HUES6 (cell line): ENCODE data around the gene CDKAL1.

ENCODE experiments used
- H3K27ac ChIP-seq: 2 replicates; pipeline ENCODE4 v1.7.0; 2013; ENCODE audit warnings: low read depth, mild to moderate bottlenecking, low read length, inconsistent platforms
- H3K27me3 ChIP-seq: 2 replicates; pipeline ENCODE4 v1.6.1; 2013; ENCODE audit warnings: low read length; ENCODE audit not compliant: control insufficient read depth, insufficient read depth
- H3K36me3 ChIP-seq: 2 replicates; pipeline ENCODE4 v1.6.1; 2013; ENCODE audit warnings: low read length; ENCODE audit not compliant: control insufficient read depth, insufficient read depth
- H3K4me1 ChIP-seq: 2 replicates; pipeline ENCODE4 v1.6.1; 2013; ENCODE audit warnings: low read length; ENCODE audit not compliant: control insufficient read depth, insufficient read depth
- H3K4me3 ChIP-seq: 2 replicates; pipeline ENCODE4 v1.5.1; 2013; ENCODE audit warnings: low read depth, low read length
- H3K9ac ChIP-seq: one replicate; pipeline ENCODE4 v1.6.1; 2013; ENCODE audit warnings: mild to moderate bottlenecking, low read length
- H3K9me3 ChIP-seq: 2 replicates; pipeline ENCODE4 v1.6.1; 2013; ENCODE audit warnings: low read depth, low read length; ENCODE audit not compliant: control insufficient read depth, insufficient read depth

The CDKAL1 gene

GRCh38 chr6:20572940-20573339 is 38.7 kb downstream of the CDKAL1 start:
- H3K9me3 ChIP-seq: no peaks in the 10 kb centered on the region
- no peaks in the 10 kb centered on the region for H3K27me3 ChIP-seq
- H3K4me3 ChIP-seq: no peak overlapping the region
- H3K36me3 ChIP-seq: no peaks in the 10 kb centered on the region
- H3K4me1 ChIP-seq: peaks cover 5% of the 10 kb centered on the region; the same call in 1 of the 2 replicates
- no peak overlapping the region for H3K27ac ChIP-seq
- no peak overlapping the region for H3K9ac ChIP-seq

DNA sequence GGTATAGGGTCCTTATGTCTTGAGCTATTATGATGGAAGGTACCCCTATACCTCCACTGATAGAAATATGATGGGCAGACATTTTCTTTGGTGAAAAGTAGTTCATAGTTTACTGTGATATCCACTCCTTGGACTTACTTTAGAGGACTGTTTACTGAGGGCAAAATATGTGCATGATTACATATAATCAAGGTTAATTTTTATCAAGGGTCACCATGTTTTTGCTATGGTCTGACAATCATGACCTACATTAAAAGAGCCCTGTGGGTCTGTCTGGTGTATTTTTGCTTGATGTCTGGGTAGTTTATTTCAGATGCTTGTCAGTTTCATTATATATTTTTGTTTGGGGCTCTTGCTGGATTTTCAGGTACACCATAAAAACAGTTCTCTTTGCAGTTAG is 40.1 kb downstream of the CDKAL1 start:
- no peak overlapping the region for H3K27ac ChIP-seq
- H3K4me3 ChIP-seq: no peak overlapping the region
- H3K9ac ChIP-seq: no peak overlapping the region
- no peaks in the 10 kb centered on the region for H3K27me3 ChIP-seq
- H3K9me3 ChIP-seq: no peaks in the 10 kb centered on the region
- peaks cover 5% of the 10 kb centered on the region; the same call in 1 of the 2 replicates for H3K4me1 ChIP-seq
- no peaks in the 10 kb centered on the region for H3K36me3 ChIP-seq

- Histone ChIP-seq H3K27me3 (no peaks in the 10 kb centered on the region), H3K9me3 (no peaks in the 10 kb centered on the region), H3K27ac (no peak overlapping the region), H3K9ac (no peak overlapping the region), H3K4me1 (peaks cover 5% of the 10 kb centered on the region; the same call in 1 of the 2 replicates), H3K4me3 (no peak overlapping the region), H3K36me3 (no peaks in the 10 kb centered on the region)
Measured at GRCh38 chr6:20575125-20575524, 40.9 kb downstream of the CDKAL1 start.

GRCh38 chr6:20575704-20576451 is 41.6 kb downstream of the CDKAL1 start:
- H3K9ac ChIP-seq: no peak overlapping the region
- peaks cover 5% of the 10 kb centered on the region; the same call in 1 of the 2 replicates for H3K4me1 ChIP-seq
- H3K27me3 ChIP-seq: no peaks in the 10 kb centered on the region
- no peak overlapping the region for H3K27ac ChIP-seq
- no peaks in the 10 kb centered on the region for H3K36me3 ChIP-seq
- no peak overlapping the region for H3K4me3 ChIP-seq
- no peaks in the 10 kb centered on the region for H3K9me3 ChIP-seq

DNA sequence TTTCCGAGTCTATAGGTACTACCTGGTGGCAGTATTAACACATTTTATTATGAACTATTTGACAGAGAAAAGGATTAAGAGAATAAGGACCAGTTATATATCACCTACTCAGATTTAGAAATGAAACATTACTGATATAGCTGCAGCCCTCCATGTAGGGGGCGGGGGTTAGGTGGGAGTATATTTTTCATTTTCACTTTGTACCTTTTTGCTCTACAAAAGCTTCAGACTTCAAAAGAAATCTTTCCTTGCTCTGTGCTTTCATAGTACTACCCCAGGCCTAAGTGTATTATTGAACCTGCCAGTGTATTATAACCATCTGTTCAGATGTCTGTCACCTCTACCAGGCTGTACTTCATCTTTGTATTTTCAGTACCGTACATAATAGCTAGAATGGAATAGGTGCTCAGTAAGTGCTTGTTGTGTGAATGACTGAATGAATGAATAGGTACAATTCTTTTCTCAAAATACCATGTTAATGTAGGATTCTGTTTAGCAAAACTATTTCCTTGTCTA is 43.0 kb downstream of the CDKAL1 start:
- Histone ChIP-seq H3K27me3 (no peaks in the 10 kb centered on the region), H3K9me3 (no peaks in the 10 kb centered on the region), H3K9ac (no peak overlapping the region), H3K36me3 (no peaks in the 10 kb centered on the region), H3K4me3 (no peak overlapping the region), H3K4me1 (peaks cover 3% of the 10 kb centered on the region; the same call in 1 of the 2 replicates), H3K27ac (no peak overlapping the region)

DNA sequence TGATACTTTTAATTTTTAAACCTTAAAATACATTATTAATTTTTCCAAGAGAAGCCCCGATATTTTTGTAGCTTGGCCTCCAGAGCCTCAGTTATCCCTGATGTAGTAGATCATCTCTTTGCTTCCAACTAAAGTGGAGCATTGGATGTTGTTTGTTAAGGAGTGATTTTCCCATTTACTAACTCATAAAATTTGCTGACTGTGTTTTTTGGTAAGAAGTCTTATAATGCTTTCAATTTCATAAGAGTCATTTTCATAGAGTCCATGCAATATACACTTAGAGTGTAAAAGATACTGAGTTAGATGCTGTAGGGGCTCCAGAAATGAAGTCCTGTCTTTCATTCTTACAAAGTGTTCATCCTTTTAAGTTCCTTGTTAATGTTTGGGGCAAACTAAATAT is 46.8 kb downstream of the CDKAL1 start:
- Histone ChIP-seq H3K4me1 (peaks cover 24% of the 10 kb centered on the region), H3K27ac (no peak overlapping the region), H3K36me3 (no peaks in the 10 kb centered on the region), H3K4me3 (no peak overlapping the region), H3K27me3 (no peaks in the 10 kb centered on the region), H3K9ac (no peak overlapping the region), H3K9me3 (no peaks in the 10 kb centered on the region)

- H3K27ac ChIP-seq: no peak overlapping the region; the same call in 1 of the 2 replicates
- no peaks in the 10 kb centered on the region for H3K9me3 ChIP-seq
- no peak overlapping the region for H3K9ac ChIP-seq
Measured at GRCh38 chr6:20582586-20583443, 48.6 kb downstream of the CDKAL1 start.

DNA sequence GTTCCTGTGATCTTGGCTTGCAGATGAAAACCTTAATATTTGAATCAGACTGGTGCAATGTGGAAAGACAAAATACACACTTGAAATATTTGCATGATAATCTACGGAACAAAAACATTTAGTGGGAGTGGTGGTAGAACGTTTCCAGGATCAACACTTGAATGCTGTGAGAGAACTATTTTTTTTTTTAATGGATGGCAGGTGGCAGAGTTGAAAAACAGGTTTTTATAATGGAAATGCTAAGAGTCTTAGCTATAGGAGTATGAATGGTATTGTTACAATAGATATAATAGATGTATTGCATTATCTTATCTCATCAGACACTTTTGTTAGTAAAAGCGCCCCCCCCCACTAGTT is 49.2 kb downstream of the CDKAL1 start:
- H3K4me1 ChIP-seq: peaks cover 24% of the 10 kb centered on the region
- H3K9ac ChIP-seq: no peak overlapping the region
- no peaks in the 10 kb centered on the region for H3K9me3 ChIP-seq
- no peak overlapping the region for H3K4me3 ChIP-seq
- H3K27me3 ChIP-seq: no peaks in the 10 kb centered on the region
- no peak overlapping the region; the same call in 1 of the 2 replicates for H3K27ac ChIP-seq
- no peaks in the 10 kb centered on the region for H3K36me3 ChIP-seq

More at GRCh38 chr6:20582586-20583443, 48.6 kb downstream of the CDKAL1 start:
- no peak overlapping the region for H3K4me3 ChIP-seq
- no peaks in the 10 kb centered on the region for H3K36me3 ChIP-seq
- no peaks in the 10 kb centered on the region for H3K27me3 ChIP-seq
- H3K4me1 ChIP-seq: peaks cover 24% of the 10 kb centered on the region

GRCh38 chr6:20584100-20584731 is 50.0 kb downstream of the CDKAL1 start:
- no peak overlapping the region for H3K9ac ChIP-seq
- no peaks in the 10 kb centered on the region for H3K9me3 ChIP-seq
- H3K27ac ChIP-seq: no peak overlapping the region
- peaks cover 24% of the 10 kb centered on the region for H3K4me1 ChIP-seq
- H3K27me3 ChIP-seq: no peaks in the 10 kb centered on the region
- H3K36me3 ChIP-seq: no peaks in the 10 kb centered on the region
- H3K4me3 ChIP-seq: no peak overlapping the region

GRCh38 chr6:20589266-20589665 is 55.0 kb downstream of the CDKAL1 start:
- Histone ChIP-seq H3K4me1 (peaks cover 5% of the 10 kb centered on the region), H3K9me3 (0 out of 2 replicates have a peak, but pooled peaks cover 3% of the 10 kb centered on the region), H3K27ac (no peak overlapping the region), H3K9ac (no peak overlapping the region), H3K4me3 (no peak overlapping the region), H3K36me3 (no peaks in the 10 kb centered on the region), H3K27me3 (no peaks in the 10 kb centered on the region)
